Measurements from ENCODE around the gene OSBPL3.

OSBPL3 gene

GRCh38 chr7:24773646-24774045, 206.3 kb downstream of the OSBPL3 start:
- Histone ChIP-seq H3K27ac (no peak overlapping the region), H3K4me3 (ENCODE audit: low read depth, low read length) (no peak overlapping the region), H3K27me3 (replicated peaks) (no peaks in the 10 kb centered on the region), H3K36me3 (replicated peaks) (no peaks in the 10 kb centered on the region)
- DNase-seq, result no peak
- TF ChIP-seq CTCF (IDR thresholded peaks at IDR 0.05; ENCODE audit: low read depth, low read length, missing control alignments), result no peak
- in situ Hi-C loops (cut with HindIII; ENCODE audit: low pct_ligation_motif_present, low sequenced_read_pairs), result no loop called here

- Histone ChIP-seq H3K27me3 (replicated peaks) (no peaks in the 10 kb centered on the region), H3K27ac (no peak overlapping the region), H3K36me3 (replicated peaks) (no peaks in the 10 kb centered on the region), H3K4me3 (ENCODE audit: low read depth, low read length) (no peak overlapping the region)
- no peak for DNase-seq
- TF ChIP-seq CTCF (IDR thresholded peaks at IDR 0.05; ENCODE audit: low read depth, low read length, missing control alignments), result no peak
- in situ Hi-C loops (cut with HindIII; ENCODE audit: low pct_ligation_motif_present, low sequenced_read_pairs), result no loop called here
Observed at GRCh38 chr7:24769851-24770250, 210.1 kb downstream of the OSBPL3 start.

- no peaks in the 10 kb centered on the region for H3K36me3 ChIP-seq (replicated peaks)
- H3K27ac ChIP-seq, result no peak overlapping the region
- no peak overlapping the region for H3K4me3 ChIP-seq (ENCODE audit: low read depth, low read length)
- H3K27me3 ChIP-seq (replicated peaks), result no peaks in the 10 kb centered on the region
- no peak for DNase-seq
- no peak for TF ChIP-seq CTCF (IDR thresholded peaks at IDR 0.05; ENCODE audit: low read depth, low read length, missing control alignments)
- in situ Hi-C loops (cut with HindIII; ENCODE audit: low pct_ligation_motif_present, low sequenced_read_pairs), result no loop called here
Observed at GRCh38 chr7:24769014-24769830, 210.8 kb downstream of the OSBPL3 start.

- no peaks in the 10 kb centered on the region for H3K36me3 ChIP-seq (replicated peaks)
- peak; percentile 7 for TF ChIP-seq CTCF (IDR thresholded peaks at IDR 0.05; ENCODE audit: low read depth, low read length, missing control alignments)
- in situ Hi-C loops (cut with HindIII; ENCODE audit: low pct_ligation_motif_present, low sequenced_read_pairs), result no loop called here
- no peak for DNase-seq
- H3K27me3 ChIP-seq (replicated peaks), result no peaks in the 10 kb centered on the region
- H3K4me3 ChIP-seq (ENCODE audit: low read depth, low read length), result no peak overlapping the region
- H3K27ac ChIP-seq, result no peak overlapping the region
Observed at GRCh38 chr7:24767878-24768569, 212.0 kb downstream of the OSBPL3 start.

- no peak for TF ChIP-seq CTCF (IDR thresholded peaks at IDR 0.05; ENCODE audit: low read depth, low read length, missing control alignments)
- no peak overlapping the region for H3K27ac ChIP-seq
- no peak overlapping the region for H3K4me3 ChIP-seq (ENCODE audit: low read depth, low read length)
- peak; percentile 9 for DNase-seq
- H3K27me3 ChIP-seq (replicated peaks), result no peaks in the 10 kb centered on the region
- in situ Hi-C loops (cut with HindIII; ENCODE audit: low pct_ligation_motif_present, low sequenced_read_pairs), result no loop called here
- H3K36me3 ChIP-seq (replicated peaks), result no peaks in the 10 kb centered on the region
Observed at GRCh38 chr7:24764972-24765744, 214.8 kb downstream of the OSBPL3 start.

Measured in brain microvascular endothelial cell (primary cell).